A375 (cell line): Measurements from ENCODE around the gene OR2V1. TPM values are rescaled to one million over a fixed set of nuclear protein-coding genes. Genes with fewer than 3 reads are reported as not detected.

Source experiments
- total RNA-seq: library from RNA; depleted of rRNA; stranded (reverse); fragments of >200 nt; shearing (Covaris generic); gene quantifications from 2 replicates; pipeline ENCODE4 v1.2.3, GENCODE V29; 2014; rRNA removed

The OR2V1 gene
- total RNA-seq: not detected in 2 replicates

GRCh38 chr5:181130832-181131496 is at the start of gene OR2V1:
Gene OR2V1, minus strand, starts transcription at chr5:181131169. Its CDS starts 5,865 bp downstream, at chr5:181125304.

GRCh38 chr5:181146927-181147636 is 16.1 kb upstream of the OR2V1 start, which contains the start of gene OR2V2:
Gene OR2V2, plus strand, starts transcription at chr5:181147586. Its CDS starts 7,357 bp downstream, at chr5:181154943.

Other genes starting within 250 kb of the OR2V1 start
- gene BTNL8, start 232.0 kb downstream of the OR2V1 start, total RNA-seq: 0.57 and 0.72 TPM in 2 replicates
- not detected in 2 replicates for gene BTNL3, start 142.3 kb downstream of the OR2V1 start, total RNA-seq
- gene BTNL9, start 90.9 kb downstream of the OR2V1 start, total RNA-seq: 1.2 and 1.6 TPM in 2 replicates
- gene OR2V2, start 16.4 kb upstream of the OR2V1 start, total RNA-seq: not detected in 2 replicates
- gene TRIM7, start 74.0 kb upstream of the OR2V1 start, total RNA-seq: 11.6 and 16.5 TPM in 2 replicates
- gene TRIM41, start 92.1 kb upstream of the OR2V1 start, total RNA-seq: 34.2 and 34.6 TPM in 2 replicates
- 5,441 and 5,626 TPM in 2 replicates for gene RACK1, start 112.7 kb upstream of the OR2V1 start, total RNA-seq
- gene TRIM52, start 130.0 kb upstream of the OR2V1 start, total RNA-seq: 6.5 and 9.9 TPM in 2 replicates
- not detected in 2 replicates for gene OR4F3, start 236.1 kb upstream of the OR2V1 start, total RNA-seq